HepG2 (cell line): ENCODE data around the gene ARMC5. TPM values are rescaled to one million over a fixed set of nuclear protein-coding genes. Genes with fewer than 3 reads are reported as not detected.

ENCODE experiments used
- ATRX ChIP-seq: sonication (generic); formaldehyde crosslinking; IDR thresholded peaks from 2 replicates; pipeline ENCODE4 v1.4.0; 2020; ENCODE audit warnings: missing genetic modification reagents, borderline replicate concordance
- CAMTA2 ChIP-seq: sonication (generic); formaldehyde crosslinking; IDR thresholded peaks from 2 replicates; pipeline ENCODE4 v1.4.0; 2020; ENCODE audit warnings: mild to moderate bottlenecking, missing genetic modification reagents, borderline replicate concordance
- GPN1 ChIP-seq: sonication (generic); formaldehyde crosslinking; IDR thresholded peaks from 2 replicates; pipeline ENCODE4 v1.5.1; 2020; ENCODE audit warnings: missing genetic modification reagents, borderline replicate concordance
- SNRNP70 ChIP-seq: fragments of 200-400 bp; formaldehyde crosslinking; IDR thresholded peaks from 2 replicates; pipeline ENCODE4 v1.6.1; 2017; ENCODE audit warnings: mild to moderate bottlenecking, low read depth, low read length, moderate library complexity
- ZNF24 ChIP-seq: fragments of 450-650 bp; IDR thresholded peaks from 2 replicates; pipeline ENCODE4 v1.6.1; 2017; ENCODE audit warnings: antibody characterized with exemption, mild to moderate bottlenecking
- ZNF335 ChIP-seq: sonication (generic); formaldehyde crosslinking; IDR thresholded peaks from 2 replicates; pipeline ENCODE4 v1.4.0; 2020; ENCODE audit warnings: missing genetic modification reagents
- ZNF441 ChIP-seq: sonication (generic); formaldehyde crosslinking; IDR thresholded peaks from 2 replicates; pipeline ENCODE4 v1.7.0; 2021; ENCODE audit warnings: missing genetic modification reagents, borderline replicate concordance
- ZNF546 ChIP-seq: sonication (generic); formaldehyde crosslinking; conservative IDR thresholded peaks from 2 replicates; pipeline ENCODE4 v1.8.1; 2023; ENCODE audit warnings: mild to moderate bottlenecking, missing genetic modification reagents
- polyA plus RNA-seq, 8 experiments: library from polyadenylated mRNA; depleted of rRNA in 3 of 8; stranded (reverse) in 7 of 8; unstranded in 1 of 8; fragments of >200 nt; fragmentation: Illumina TruSeq in 4 of 8; extraction: Trizol in 4 of 8; gene quantifications; 2 replicates each; pipeline versions ENCODE4 v1.2.1 to v1.2.3, GENCODE V29; 2011 to 2016; ENCODE audit warnings: low read depth in 4 of 8, missing spikeins in 1 of 8, mixed read lengths in 1 of 8; ENCODE audit not compliant: insufficient read depth in 1 of 8
- total RNA-seq, 5 experiments: library from RNA; depleted of rRNA; stranded (reverse); fragments of >200 nt; fragmentation: Illumina TruSeq; extraction: Trizol; gene quantifications; 2 replicates each; pipeline ENCODE4 v1.2.3, GENCODE V29; 2016; ENCODE audit warnings: low read depth in 1 of 5
- TF ChIP-seq, protein P1 (sequence below): sonication (generic); formaldehyde crosslinking; IDR thresholded peaks from 2 replicates; pipeline ENCODE4 v1.5.1; 2020; ENCODE audit warnings: missing genetic modification reagents, mild to moderate bottlenecking, borderline replicate concordance
- TF ChIP-seq, protein P2 (sequence below): sonication (generic); formaldehyde crosslinking; IDR thresholded peaks from 2 replicates; pipeline ENCODE4 v1.4.0; 2020; ENCODE audit warnings: missing genetic modification reagents
- TF ChIP-seq, protein P3 (sequence below): IDR thresholded peaks from 2 replicates; pipeline ENCODE4 v1.6.1; 2012; ENCODE audit warnings: low read depth, low read length, improper control_type of control experiment
- TF ChIP-seq, protein P4 (sequence below): sonication (generic); formaldehyde crosslinking; IDR thresholded peaks from 2 replicates; pipeline ENCODE4 v1.4.0; 2020; ENCODE audit warnings: missing genetic modification reagents, mild to moderate bottlenecking, borderline replicate concordance
- TF ChIP-seq, protein P5 (sequence below): IDR thresholded peaks from 2 replicates; pipeline ENCODE4 v1.6.1; 2016
- TF ChIP-seq, protein P6 (sequence below): sonication (generic); formaldehyde crosslinking; IDR thresholded peaks from 2 replicates; pipeline ENCODE4 v1.5.0; 2020; ENCODE audit warnings: mild to moderate bottlenecking, missing genetic modification reagents, moderate library complexity
- TF ChIP-seq, protein P7 (sequence below): sonication (generic); formaldehyde crosslinking; IDR thresholded peaks from 2 replicates; pipeline ENCODE4 v1.8.0; 2022; ENCODE audit warnings: mild to moderate bottlenecking, missing genetic modification reagents, borderline replicate concordance

The ARMC5 gene
- total and polyA plus RNA-seq, 2 of the 13 experiments (the other 11 are each of a cell fraction or from before 2014, with no cell fraction given) = 10.8 to 22.3 TPM

DNA sequence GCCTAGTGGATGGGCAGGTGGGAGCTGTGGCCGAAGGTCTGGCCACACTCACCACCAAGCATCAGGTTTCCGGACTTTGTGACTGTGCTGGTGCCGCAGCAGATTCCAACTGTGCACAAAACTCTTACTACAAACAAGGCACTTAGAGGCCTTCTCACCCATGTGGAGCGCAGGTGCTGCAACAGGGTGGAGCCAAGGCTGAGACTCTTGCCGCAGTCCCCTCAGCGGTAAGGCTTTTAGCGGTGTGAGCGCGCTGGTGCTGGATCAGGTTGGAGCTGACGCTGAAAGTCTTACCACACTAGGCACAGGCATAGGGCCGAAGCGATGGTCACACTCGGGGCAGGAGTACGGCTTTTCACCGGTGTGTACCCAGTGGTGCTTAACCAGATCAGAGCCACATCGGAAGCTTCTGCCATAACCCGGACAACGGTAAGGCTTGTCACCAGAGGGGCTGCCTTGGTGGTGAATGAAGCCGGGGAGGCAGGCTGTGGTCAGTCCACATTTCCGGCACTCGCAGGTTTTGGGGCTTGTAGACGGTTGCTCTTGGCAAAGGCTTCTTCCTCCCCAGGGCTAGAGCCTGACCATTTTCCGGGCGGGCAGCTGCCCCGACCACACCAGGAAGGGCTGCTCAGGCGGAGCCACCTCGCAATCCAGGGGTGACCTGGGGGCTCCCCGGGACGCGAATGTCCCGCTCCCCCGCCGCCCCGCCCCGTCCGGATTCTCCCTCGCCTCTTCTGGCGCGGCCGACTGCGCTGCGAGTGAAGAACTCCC is 1.0 kb upstream of the ARMC5 start (continued):
- TF ChIP-seq, protein P1, sequence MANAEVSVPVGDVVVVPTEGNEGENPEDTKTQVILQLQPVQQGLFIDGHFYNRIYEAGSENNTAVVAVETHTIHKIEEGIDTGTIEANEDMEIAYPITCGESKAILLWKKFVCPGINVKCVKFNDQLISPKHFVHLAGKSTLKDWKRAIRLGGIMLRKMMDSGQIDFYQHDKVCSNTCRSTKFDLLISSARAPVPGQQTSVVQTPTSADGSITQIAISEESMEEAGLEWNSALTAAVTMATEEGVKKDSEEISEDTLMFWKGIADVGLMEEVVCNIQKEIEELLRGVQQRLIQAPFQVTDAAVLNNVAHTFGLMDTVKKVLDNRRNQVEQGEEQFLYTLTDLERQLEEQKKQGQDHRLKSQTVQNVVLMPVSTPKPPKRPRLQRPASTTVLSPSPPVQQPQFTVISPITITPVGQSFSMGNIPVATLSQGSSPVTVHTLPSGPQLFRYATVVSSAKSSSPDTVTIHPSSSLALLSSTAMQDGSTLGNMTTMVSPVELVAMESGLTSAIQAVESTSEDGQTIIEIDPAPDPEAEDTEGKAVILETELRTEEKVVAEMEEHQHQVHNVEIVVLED (CRISPR knock-in tag) = peak; percentile 76; the same call in 1 of the 2 replicates
- TF ChIP-seq, protein P2, sequence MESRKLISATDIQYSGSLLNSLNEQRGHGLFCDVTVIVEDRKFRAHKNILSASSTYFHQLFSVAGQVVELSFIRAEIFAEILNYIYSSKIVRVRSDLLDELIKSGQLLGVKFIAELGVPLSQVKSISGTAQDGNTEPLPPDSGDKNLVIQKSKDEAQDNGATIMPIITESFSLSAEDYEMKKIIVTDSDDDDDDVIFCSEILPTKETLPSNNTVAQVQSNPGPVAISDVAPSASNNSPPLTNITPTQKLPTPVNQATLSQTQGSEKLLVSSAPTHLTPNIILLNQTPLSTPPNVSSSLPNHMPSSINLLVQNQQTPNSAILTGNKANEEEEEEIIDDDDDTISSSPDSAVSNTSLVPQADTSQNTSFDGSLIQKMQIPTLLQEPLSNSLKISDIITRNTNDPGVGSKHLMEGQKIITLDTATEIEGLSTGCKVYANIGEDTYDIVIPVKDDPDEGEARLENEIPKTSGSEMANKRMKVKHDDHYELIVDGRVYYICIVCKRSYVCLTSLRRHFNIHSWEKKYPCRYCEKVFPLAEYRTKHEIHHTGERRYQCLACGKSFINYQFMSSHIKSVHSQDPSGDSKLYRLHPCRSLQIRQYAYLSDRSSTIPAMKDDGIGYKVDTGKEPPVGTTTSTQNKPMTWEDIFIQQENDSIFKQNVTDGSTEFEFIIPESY (CRISPR knock-in tag) = peak; percentile 64
- TF ChIP-seq ZNF24 (no peak), ATRX (no peak; the same call in 1 of the 2 replicates), GPN1 (no peak), ZNF441 (peak; percentile 93), CAMTA2 (CRISPR knock-in tag) (peak; percentile 72; the same call in 1 of the 2 replicates), SNRNP70 (no peak), ZNF546 (CRISPR knock-in tag) (no peak), ZNF335 (CRISPR knock-in tag) (peak; percentile 75)
- TF ChIP-seq, protein P3, sequence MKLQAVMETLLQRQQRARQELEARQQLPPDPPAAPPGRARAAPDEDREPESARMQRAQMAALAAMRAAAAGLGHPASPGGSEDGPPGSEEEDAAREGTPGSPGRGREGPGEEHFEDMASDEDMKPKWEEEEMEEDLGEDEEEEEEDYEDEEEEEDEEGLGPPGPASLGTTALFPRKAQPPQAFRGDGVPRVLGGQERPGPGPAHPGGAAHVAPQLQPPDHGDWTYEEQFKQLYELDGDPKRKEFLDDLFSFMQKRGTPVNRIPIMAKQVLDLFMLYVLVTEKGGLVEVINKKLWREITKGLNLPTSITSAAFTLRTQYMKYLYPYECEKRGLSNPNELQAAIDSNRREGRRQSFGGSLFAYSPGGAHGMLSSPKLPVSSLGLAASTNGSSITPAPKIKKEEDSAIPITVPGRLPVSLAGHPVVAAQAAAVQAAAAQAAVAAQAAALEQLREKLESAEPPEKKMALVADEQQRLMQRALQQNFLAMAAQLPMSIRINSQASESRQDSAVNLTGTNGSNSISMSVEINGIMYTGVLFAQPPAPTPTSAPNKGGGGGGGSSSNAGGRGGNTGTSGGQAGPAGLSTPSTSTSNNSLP = 0 out of 2 replicates have a peak, but pooled peaks have one; percentile 8
- TF ChIP-seq, protein P4, sequence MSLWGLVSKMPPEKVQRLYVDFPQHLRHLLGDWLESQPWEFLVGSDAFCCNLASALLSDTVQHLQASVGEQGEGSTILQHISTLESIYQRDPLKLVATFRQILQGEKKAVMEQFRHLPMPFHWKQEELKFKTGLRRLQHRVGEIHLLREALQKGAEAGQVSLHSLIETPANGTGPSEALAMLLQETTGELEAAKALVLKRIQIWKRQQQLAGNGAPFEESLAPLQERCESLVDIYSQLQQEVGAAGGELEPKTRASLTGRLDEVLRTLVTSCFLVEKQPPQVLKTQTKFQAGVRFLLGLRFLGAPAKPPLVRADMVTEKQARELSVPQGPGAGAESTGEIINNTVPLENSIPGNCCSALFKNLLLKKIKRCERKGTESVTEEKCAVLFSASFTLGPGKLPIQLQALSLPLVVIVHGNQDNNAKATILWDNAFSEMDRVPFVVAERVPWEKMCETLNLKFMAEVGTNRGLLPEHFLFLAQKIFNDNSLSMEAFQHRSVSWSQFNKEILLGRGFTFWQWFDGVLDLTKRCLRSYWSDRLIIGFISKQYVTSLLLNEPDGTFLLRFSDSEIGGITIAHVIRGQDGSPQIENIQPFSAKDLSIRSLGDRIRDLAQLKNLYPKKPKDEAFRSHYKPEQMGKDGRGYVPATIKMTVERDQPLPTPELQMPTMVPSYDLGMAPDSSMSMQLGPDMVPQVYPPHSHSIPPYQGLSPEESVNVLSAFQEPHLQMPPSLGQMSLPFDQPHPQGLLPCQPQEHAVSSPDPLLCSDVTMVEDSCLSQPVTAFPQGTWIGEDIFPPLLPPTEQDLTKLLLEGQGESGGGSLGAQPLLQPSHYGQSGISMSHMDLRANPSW (CRISPR knock-in tag) = peak; percentile 77; the same call in 1 of the 2 replicates
- TF ChIP-seq, protein P5, sequence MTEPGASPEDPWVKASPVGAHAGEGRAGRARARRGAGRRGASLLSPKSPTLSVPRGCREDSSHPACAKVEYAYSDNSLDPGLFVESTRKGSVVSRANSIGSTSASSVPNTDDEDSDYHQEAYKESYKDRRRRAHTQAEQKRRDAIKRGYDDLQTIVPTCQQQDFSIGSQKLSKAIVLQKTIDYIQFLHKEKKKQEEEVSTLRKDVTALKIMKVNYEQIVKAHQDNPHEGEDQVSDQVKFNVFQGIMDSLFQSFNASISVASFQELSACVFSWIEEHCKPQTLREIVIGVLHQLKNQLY (CRISPR knock-in tag) = peak; percentile 72
- TF ChIP-seq, protein P6, sequence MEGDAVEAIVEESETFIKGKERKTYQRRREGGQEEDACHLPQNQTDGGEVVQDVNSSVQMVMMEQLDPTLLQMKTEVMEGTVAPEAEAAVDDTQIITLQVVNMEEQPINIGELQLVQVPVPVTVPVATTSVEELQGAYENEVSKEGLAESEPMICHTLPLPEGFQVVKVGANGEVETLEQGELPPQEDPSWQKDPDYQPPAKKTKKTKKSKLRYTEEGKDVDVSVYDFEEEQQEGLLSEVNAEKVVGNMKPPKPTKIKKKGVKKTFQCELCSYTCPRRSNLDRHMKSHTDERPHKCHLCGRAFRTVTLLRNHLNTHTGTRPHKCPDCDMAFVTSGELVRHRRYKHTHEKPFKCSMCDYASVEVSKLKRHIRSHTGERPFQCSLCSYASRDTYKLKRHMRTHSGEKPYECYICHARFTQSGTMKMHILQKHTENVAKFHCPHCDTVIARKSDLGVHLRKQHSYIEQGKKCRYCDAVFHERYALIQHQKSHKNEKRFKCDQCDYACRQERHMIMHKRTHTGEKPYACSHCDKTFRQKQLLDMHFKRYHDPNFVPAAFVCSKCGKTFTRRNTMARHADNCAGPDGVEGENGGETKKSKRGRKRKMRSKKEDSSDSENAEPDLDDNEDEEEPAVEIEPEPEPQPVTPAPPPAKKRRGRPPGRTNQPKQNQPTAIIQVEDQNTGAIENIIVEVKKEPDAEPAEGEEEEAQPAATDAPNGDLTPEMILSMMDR (CRISPR knock-in tag) = peak; percentile 93
- TF ChIP-seq, protein P7, sequence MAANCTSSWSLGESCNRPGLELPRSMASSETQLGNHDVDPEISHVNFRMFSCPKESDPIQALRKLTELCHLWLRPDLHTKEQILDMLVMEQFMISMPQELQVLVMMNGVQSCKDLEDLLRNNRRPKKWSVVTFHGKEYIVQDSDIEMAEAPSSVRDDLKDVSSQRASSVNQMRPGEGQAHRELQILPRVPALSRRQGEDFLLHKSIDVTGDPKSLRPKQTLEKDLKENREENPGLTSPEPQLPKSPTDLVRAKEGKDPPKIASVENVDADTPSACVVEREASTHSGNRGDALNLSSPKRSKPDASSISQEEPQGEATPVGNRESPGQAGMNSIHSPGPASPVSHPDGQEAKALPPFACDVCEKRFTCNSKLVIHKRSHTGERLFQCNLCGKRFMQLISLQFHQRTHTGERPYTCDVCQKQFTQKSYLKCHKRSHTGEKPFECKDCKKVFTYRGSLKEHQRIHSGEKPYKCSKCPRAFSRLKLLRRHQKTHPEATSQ = peak; percentile 91; the same call in 1 of the 2 replicates
